BLaER1 treated with 17β-estradiol and CSF1 and Interleukin-3, amounts not matched to agents 10 nM and 100 nM (cell line): ENCODE results near the gene FZR1.
"Not testable (repeated sequence)": the region's sequence is repeated elsewhere in the genome, so short reads cannot be mapped to it uniquely, and the experiment has no call there.

Experiments
- H3K27ac ChIP-seq, 11 experiments: shearing (Covaris generic); formaldehyde crosslinking; 2 replicates each; pipeline ENCODE4 v1.8.1; 2022
- H3K27me3 ChIP-seq, 11 experiments: shearing (Covaris generic); formaldehyde crosslinking; 2 replicates each; pipeline ENCODE4 v1.8.1; 2022
- H3K36me3 ChIP-seq, 11 experiments: shearing (Covaris generic); formaldehyde crosslinking; 2 replicates each; pipeline ENCODE4 v1.8.1; 2022
- H3K4me1 ChIP-seq, 10 experiments: shearing (Covaris generic); formaldehyde crosslinking; 2 replicates each; pipeline ENCODE4 v1.8.1; 2022
- H3K4me2 ChIP-seq, 11 experiments: shearing (Covaris generic); formaldehyde crosslinking; 2 replicates each; pipeline ENCODE4 v1.8.1; 2022
- H3K4me3 ChIP-seq, 10 experiments: shearing (Covaris generic); formaldehyde crosslinking; 2 replicates each; pipeline ENCODE4 v1.8.1; 2022
- H3K9ac ChIP-seq, 11 experiments: shearing (Covaris generic); formaldehyde crosslinking; 2 replicates each; pipeline ENCODE4 v1.8.1; 2022
- H3K9me3 ChIP-seq, 11 experiments: shearing (Covaris generic); formaldehyde crosslinking; replicated peaks in 1 of 11; 2 replicates each; pipeline ENCODE4 v1.8.1; 2022
- H4K20me1 ChIP-seq, 11 experiments: shearing (Covaris generic); formaldehyde crosslinking; 2 replicates each; pipeline ENCODE4 v1.8.1; 2022
- Cebpa-rat ChIP-seq, 11 experiments: shearing (Covaris generic); IDR thresholded peaks; 2 replicates each; pipeline ENCODE4 v1.8.1; 2022

The FZR1 gene

DNA sequence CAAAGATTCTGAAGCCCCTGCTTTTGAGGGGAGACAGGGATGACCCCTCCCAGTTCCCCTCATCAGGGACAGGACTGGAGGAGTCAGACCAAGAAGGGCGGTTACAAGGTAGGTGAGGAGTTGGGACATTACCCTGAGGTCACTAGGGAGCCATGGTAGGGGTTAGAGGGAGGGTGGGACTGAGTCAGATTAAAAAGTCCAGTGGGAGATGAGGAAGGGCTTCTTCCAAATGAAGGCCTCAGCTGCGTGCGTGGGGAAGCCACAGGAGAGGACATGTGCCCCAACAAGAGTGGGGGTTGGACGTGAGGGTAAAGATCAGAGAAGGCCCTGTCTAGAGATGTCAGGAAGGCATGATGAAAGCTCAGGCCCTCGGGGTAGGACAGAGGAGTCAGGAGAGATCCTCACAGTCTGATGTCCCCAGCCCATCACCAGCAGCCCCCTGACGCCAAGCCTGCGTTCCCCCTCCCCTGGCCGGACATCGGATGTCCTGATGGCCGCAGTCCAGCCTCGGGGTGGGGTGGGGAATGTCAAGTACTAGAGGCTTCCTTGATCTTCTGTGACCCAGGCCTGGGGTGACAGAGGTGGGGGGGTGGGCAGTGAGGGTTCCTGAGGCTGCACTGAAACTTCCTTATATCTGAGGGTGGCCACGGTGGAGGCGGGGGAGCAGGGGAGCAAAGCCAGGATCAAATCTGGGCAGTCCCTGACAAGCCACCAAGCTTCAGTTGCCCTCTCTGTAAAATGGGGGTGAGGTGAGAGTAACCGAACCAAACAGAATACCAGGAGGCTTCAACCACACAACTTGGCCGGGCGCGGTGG lies 57.8 kb downstream of the FZR1 start:
- H3K27ac ChIP-seq, result peak overlapping the region in 1 of 11 experiments; percentile 22; a peak in 1 of 22 replicates
- H3K4me2 ChIP-seq, result 0 out of 22 replicates have a peak overlapping the region, but pooled peaks of 1 of the 11 experiments have one; percentile 15
- H4K20me1 ChIP-seq, result no peaks in the 10 kb centered on the region
- H3K27me3 ChIP-seq, result no peaks in the 10 kb centered on the region
- H3K4me1 ChIP-seq, result peaks cover 11 to 39% (median 27%) of the 10 kb centered on the region in 10 experiments
- no peaks in the 10 kb centered on the region for H3K9me3 ChIP-seq
- no peak overlapping the region for H3K4me3 ChIP-seq
- H3K36me3 ChIP-seq, result no peaks in the 10 kb centered on the region
- no peak for TF ChIP-seq Cebpa-rat (IDR thresholded peaks at IDR 0.05)
- H3K9ac ChIP-seq, result 0 out of 22 replicates have a peak overlapping the region, but pooled peaks of 1 of the 11 experiments have one; percentile 38

DNA sequence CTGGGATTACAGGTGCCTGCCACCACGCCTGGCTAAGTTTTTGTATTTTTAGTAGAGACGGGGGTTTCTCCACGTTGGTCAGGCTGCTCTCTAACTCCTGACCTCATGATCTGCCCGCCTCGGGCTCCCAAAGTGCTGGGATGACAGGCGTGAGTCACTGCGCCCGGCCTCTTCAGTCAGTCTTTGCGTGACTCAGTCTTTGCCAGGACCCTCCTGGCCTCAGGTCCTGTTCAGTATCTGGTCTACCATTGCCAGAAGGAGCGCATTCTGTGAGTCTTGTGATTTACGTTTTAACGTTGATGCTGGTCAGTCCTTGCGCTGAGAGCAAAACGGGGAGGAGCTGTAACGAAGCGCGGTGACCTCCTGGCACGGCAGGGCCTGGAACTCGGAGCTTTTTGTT lies 59.0 kb downstream of the FZR1 start:
- H3K9me3 ChIP-seq, result no peaks in the 10 kb centered on the region
- no peak overlapping the region for H3K27ac ChIP-seq
- no peak overlapping the region for H3K4me2 ChIP-seq
- TF ChIP-seq Cebpa-rat (IDR thresholded peaks at IDR 0.05), result no peak
- no peaks in the 10 kb centered on the region for H3K36me3 ChIP-seq
- no peaks in the 10 kb centered on the region for H3K27me3 ChIP-seq
- H3K4me1 ChIP-seq, result peaks cover 10 to 30% (median 17%) of the 10 kb centered on the region in 10 experiments
- H4K20me1 ChIP-seq, result no peaks in the 10 kb centered on the region
- no peak overlapping the region for H3K4me3 ChIP-seq
- H3K9ac ChIP-seq, result no peak overlapping the region

DNA sequence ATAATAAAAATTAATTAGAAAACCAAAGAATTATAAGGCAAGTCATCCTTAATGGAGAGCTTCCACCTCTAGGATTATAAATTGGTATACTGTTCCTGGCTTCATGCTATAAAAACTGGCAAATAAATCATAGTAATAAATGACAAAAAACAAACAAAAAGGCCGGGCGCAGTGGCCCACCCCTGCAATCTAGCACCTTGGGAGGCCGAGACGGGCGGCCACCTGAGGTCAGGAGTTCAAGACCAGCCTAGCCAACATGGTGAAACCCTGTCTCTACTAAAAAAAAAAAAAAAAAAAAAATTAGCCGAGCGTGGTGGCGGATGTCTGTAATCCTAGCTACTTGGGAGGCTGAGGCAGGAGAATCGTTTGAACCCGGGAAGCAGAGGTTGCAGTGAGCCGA lies 63.9 kb downstream of the FZR1 start:
- H4K20me1 ChIP-seq, result peaks cover 0 to 17% (median 9%) of the 10 kb centered on the region in 11 experiments; a peak in 15 of 22 replicates
- H3K27me3 ChIP-seq, H3K27ac ChIP-seq, H3K36me3 ChIP-seq, H3K9ac ChIP-seq, H3K4me3 ChIP-seq, H3K4me2 ChIP-seq, H3K9me3 ChIP-seq: not testable (repeated sequence)
- peaks cover 7 to 24% (median 10%) of the 10 kb centered on the region in 10 experiments for H3K4me1 ChIP-seq

DNA sequence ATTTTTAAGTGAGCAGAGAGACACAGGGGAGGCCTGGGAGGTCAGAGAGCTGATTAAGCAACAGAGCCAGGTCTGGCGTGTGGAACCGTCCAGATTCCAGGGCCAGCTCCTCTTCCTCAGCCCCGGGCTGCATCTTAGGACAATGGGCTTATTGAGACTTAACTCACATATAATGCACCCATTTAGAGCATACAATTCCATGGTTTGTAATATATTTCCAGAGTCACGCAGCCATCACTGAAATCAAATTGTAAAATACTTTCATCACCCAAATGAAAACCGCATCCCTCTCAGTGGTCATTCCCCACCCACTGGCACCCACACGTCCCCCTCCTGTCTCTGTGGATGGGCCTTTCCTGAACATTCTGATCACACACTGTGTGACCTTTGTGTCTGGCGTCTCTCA lies 64.5 kb downstream of the FZR1 start:
- no peak for TF ChIP-seq Cebpa-rat (IDR thresholded peaks at IDR 0.05)

DNA sequence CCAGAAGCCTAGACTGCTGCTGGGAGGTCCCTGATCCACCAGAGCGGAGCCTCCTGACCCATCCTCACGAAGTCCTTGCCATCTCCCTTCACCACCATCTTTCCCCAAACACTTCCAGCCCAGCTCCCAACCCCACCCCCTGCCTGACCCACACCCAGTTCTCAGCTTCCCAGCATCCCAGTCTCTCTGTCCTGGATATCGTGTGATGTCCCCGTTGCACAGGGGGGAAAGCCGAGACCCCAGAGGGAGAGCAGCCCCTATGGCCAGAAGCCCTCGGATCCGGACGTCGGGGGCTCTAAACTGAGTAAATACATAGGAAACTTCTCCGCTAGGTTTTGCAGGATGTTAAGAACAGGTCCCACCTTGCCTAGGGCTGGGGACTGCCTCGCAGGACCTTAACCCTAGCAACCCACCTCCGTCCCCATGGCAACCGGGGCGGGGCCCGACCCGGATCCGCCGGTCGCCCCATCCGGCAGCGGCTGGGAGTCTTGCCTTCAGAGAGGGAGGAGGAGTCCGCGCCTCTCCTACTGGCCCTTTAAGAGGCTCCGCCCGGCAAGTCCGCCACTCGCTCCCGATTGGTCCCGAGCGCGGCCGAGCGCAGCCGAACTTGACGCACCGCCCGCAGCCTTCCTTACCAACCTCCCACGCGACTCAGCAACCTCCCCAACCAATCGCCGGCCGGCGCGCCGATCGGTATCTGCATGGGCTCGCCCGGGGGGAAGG lies 66.2 kb downstream of the FZR1 start:
- Histone ChIP-seq H4K20me1 (peaks cover 0 to 32% (median 17%) of the 10 kb centered on the region in 11 experiments; a peak in 16 of 22 replicates), H3K27ac (peak overlapping the region in 10 of 11 experiments; percentile 14 to 72 (median 54); a peak in 13 of 22 replicates), H3K27me3 (no peaks in the 10 kb centered on the region), H3K36me3 (peaks cover 10 to 27% (median 23%) of the 10 kb centered on the region in 11 experiments), H3K9me3 (no peaks in the 10 kb centered on the region), H3K4me2 (peak overlapping the region; percentile 76 to 95 (median 86)), H3K9ac (peak overlapping the region; percentile 53 to 70 (median 63); a peak in 21 of 22 replicates), H3K4me3 (peak overlapping the region; percentile 48 to 71 (median 58)), H3K4me1 (peaks cover 7 to 34% (median 11%) of the 10 kb centered on the region in 10 experiments)
- TF ChIP-seq Cebpa-rat (IDR thresholded peaks at IDR 0.05), result no peak

More for the DNA sequence above, 64.5 kb downstream of the FZR1 start:
- no peak overlapping the region for H3K4me3 ChIP-seq
- H3K9me3 ChIP-seq, result no peaks in the 10 kb centered on the region
- no peak overlapping the region for H3K4me2 ChIP-seq
- H3K9ac ChIP-seq, result no peak overlapping the region
- peaks cover 0 to 15% (median 12%) of the 10 kb centered on the region in 11 experiments; a peak in 16 of 22 replicates for H3K36me3 ChIP-seq
- no peaks in the 10 kb centered on the region for H3K27me3 ChIP-seq
- peaks cover 0 to 23% (median 14%) of the 10 kb centered on the region in 11 experiments; a peak in 15 of 22 replicates for H4K20me1 ChIP-seq
- H3K4me1 ChIP-seq, result peaks cover 7 to 29% (median 10%) of the 10 kb centered on the region in 10 experiments
- H3K27ac ChIP-seq, result no peak overlapping the region

DNA sequence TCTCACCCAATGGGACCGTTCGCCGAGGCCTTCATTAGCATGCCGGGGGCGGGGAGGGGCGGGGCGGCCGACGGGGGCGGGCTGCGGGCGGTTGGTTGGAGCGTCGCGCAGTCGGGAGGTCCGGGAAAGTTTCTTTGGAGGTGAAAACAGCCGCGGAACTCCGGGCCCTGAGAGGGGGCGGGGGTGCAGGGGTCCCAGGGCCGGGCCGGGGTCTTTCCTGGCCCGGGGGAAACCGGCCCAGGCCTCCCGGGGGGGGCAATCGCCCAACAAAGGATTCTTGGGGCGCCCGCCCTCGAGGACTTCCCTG lies 66.7 kb downstream of the FZR1 start, which contains the start of gene HMG20B:
HMG20B (plus strand) TSS at position 90 of the 307 bp plus-strand sequence. CDS start 366 bp downstream, outside the sequence.
- Histone ChIP-seq H3K4me1 (peaks cover 7 to 34% (median 11%) of the 10 kb centered on the region in 10 experiments), H3K4me2 (peak within 1 kb of the TSS; percentile 82 to 96 (median 93)), H3K9ac (peak within 1 kb of the TSS; percentile 87 to 96 (median 93)), H4K20me1 (peaks cover 0 to 32% (median 17%) of the 10 kb centered on the region in 11 experiments; a peak in 16 of 22 replicates), H3K27me3 (no peaks in the 10 kb centered on the region), H3K36me3 (peaks cover 10 to 29% (median 23%) of the 10 kb centered on the region in 11 experiments), H3K9me3 (no peaks in the 10 kb centered on the region), H3K4me3 (peak within 1 kb of the TSS; percentile 84 to 99 (median 93)), H3K27ac (peak within 1 kb of the TSS in 10 of 11 experiments; percentile 76 to 95 (median 88); a peak in 21 of 22 replicates)
- no peak for TF ChIP-seq Cebpa-rat (IDR thresholded peaks at IDR 0.05)

DNA sequence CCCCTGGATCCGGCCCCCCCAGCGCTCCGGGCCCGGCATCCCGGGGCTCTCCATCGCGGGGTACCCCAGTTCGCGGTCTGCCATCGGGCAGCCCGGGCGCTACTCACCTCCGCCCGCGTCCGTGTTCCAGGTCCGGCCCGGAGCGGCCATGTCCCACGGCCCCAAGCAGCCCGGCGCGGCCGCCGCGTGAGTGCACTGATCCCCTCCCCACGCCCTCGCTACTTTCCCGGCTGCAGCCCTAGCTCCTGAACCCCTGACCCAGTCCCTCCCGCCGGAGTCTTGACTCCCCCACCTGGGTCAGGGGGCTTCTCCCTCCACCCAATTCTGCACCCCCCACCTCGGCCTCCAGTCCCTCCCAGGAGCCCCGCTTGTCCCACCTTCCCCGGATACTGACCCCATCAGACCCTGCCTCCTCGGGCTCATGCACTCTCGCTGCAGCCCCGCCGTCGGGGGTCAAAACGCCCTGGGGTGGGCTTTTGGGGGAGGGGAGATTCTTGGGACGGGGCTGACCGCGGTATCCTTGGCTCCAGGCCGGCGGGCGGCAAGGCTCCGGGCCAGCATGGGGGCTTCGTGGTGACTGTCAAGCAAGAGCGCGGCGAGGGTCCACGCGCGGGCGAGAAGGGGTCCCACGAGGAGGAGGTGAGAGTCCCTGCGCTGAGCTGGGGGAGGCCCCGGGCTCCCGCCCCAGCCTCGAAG lies 67.2 kb downstream of the FZR1 start:
- H3K27me3 ChIP-seq, result no peaks in the 10 kb centered on the region
- H3K4me3 ChIP-seq, result peak overlapping the region; percentile 84 to 99 (median 93)
- no peak for TF ChIP-seq Cebpa-rat (IDR thresholded peaks at IDR 0.05)
- peak overlapping the region; percentile 82 to 96 (median 91) for H3K4me2 ChIP-seq
- peaks cover 13 to 34% (median 28%) of the 10 kb centered on the region in 11 experiments for H3K36me3 ChIP-seq
- peak overlapping the region; percentile 87 to 96 (median 93) for H3K9ac ChIP-seq
- H3K9me3 ChIP-seq, result no peaks in the 10 kb centered on the region
- H3K4me1 ChIP-seq, result peaks cover 7 to 34% (median 11%) of the 10 kb centered on the region in 10 experiments
- peak overlapping the region in 10 of 11 experiments; percentile 76 to 95 (median 88); a peak in 21 of 22 replicates for H3K27ac ChIP-seq
- H4K20me1 ChIP-seq, result peaks cover 0 to 36% (median 17%) of the 10 kb centered on the region in 11 experiments; a peak in 16 of 22 replicates

DNA sequence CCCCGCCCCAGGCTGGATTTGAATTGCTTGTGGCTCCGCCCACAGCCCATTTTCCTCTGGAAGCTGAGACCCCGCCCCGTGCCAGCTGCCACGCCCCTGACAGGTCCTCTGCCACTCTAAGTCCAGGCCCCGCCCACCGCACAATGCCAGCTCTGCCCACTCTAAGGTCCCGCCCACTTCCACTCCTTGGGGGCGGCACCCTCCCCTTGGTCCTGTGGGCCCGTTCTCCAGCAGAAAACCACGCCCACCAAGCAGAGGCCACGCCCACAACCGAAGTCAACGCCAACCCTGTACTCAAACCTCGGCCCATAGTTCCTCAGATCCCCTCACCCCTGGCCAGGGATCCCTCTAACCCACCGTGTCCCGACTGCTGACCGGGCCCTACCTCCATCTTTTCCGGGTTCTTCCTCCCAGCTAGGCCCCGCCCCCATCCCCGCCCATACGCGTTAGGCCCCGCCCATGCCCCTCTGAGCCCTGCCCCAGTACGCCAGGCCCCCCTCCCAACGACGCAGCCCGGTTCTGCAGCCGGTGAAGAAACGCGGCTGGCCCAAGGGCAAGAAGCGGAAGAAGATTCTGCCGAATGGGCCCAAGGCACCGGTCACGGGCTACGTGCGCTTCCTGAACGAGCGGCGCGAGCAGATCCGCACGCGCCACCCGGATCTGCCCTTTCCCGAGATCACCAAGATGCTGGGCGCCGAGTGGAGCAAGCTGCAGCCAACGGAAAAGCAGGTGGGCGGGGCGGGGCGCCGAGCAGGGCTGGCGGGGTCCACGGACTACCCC lies 67.9 kb downstream of the FZR1 start:
- H3K4me3 ChIP-seq, result peak overlapping the region; percentile 84 to 99 (median 93)
- peaks cover 0 to 43% (median 17%) of the 10 kb centered on the region in 11 experiments; a peak in 16 of 22 replicates for H4K20me1 ChIP-seq
- H3K27ac ChIP-seq, result peak overlapping the region in 9 of 11 experiments; percentile 85 to 95 (median 89); a peak in 14 of 22 replicates
- H3K27me3 ChIP-seq, result no peaks in the 10 kb centered on the region
- peak overlapping the region; percentile 82 to 96 (median 91) for H3K4me2 ChIP-seq
- no peaks in the 10 kb centered on the region for H3K9me3 ChIP-seq
- no peak for TF ChIP-seq Cebpa-rat (IDR thresholded peaks at IDR 0.05)
- peaks cover 15 to 40% (median 32%) of the 10 kb centered on the region in 11 experiments for H3K36me3 ChIP-seq
- H3K9ac ChIP-seq, result peak overlapping the region in 10 of 11 experiments; percentile 87 to 96 (median 93); a peak in 18 of 22 replicates
- peaks cover 7 to 34% (median 11%) of the 10 kb centered on the region in 10 experiments for H3K4me1 ChIP-seq
